HG03439 (cell line): ENCODE data around the gene TSPAN9.
"Not testable (repeated sequence)": the region's sequence is repeated elsewhere in the genome, so short reads cannot be mapped to it uniquely, and the experiment has no call there.

Source experiments
- ATAC-seq: cut with Tn5 transposase; IDR thresholded peaks from one replicate; pipeline ENCODE4 v1.9.1; 2021; ENCODE audit warnings: mild to moderate bottlenecking, moderate library complexity; ENCODE audit not compliant: unreplicated experiment

TSPAN9 gene

DNA sequence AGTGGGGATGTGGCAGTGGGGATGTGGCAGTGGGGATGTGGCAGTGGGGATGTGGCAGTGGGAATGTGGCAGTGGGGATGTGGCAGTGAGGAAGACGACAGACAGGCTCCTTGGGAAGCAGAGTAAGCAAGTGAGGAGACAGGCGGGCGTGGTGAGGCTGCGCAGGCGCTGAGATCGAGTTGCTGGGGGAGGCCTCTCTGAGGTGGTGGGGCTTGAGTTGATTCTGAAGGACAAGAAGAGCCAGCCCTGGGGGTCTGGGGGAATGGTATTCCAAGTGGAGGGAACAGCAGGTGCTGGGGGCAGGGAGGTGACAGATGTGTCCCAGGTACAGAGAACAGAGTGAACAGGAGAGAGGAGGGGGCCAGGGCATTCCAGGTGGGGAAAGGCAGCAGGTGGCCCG lies 33.8 kb upstream of the TSPAN9 start:
- ATAC-seq, result no peak

DNA sequence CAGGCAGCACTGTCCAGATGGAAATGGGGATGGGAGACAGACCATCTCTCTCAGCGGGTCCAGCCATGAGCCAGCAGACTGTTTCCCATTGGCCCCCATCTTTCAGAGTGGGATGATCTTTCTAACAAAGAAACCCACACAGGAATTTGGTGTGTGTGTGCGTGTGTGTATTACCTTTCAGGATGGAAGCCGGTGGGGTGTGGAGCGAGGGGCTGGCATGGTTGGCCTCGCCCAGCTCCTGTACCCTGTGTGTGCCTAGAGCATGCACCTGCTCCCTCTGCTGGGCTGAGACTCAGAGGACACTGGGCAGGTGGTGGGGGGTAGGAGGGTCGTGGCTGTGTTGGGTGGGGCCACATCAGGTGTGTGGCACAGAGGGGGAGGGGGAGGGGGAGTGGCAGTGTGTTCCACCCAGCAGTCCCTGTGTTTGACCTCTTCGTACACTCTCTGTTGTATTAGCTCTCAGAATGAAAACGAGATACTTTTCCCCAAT lies 33.0 kb upstream of the TSPAN9 start:
- ATAC-seq, result no peak

DNA sequence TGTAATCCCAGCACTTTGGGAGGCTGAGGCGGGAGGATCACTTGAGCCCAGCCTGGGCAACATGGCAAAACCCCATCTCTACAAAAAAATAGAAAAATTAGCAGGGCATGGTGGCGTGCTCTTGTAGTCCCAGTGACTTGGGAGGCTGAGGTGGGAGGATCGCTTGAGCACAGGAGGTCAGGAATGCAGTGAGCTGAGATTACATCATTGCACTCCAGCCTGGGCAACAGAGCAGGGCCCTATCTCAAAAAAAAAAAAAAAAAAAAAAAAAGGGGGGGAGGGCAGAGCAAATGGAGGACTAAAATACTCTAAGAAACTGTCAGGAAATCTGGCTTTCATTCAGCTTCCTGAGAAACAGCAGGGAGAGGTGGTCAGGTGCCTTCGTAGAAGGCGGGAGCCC lies 31.7 kb upstream of the TSPAN9 start:
- ATAC-seq, result no peak

DNA sequence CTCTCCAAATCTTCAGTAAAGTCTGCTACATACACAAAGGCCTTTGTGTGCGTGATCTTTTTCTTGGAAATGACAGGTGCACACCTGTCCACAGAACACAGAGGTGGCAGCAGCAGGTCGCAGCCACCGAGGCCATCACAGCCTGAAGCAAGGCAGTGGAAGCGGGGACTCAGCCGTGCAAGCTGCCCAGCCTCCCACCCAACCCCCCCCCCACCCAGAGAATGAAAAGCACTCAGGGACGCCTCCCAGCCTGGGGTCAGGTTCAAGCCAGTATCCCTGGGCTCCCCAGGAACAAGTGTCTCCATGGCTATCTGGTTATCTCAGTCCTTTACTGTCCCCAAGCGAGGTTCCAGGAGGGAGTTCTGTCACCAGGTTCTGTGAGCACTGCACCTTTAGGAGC lies 31.2 kb upstream of the TSPAN9 start:
- ATAC-seq, result no peak

DNA sequence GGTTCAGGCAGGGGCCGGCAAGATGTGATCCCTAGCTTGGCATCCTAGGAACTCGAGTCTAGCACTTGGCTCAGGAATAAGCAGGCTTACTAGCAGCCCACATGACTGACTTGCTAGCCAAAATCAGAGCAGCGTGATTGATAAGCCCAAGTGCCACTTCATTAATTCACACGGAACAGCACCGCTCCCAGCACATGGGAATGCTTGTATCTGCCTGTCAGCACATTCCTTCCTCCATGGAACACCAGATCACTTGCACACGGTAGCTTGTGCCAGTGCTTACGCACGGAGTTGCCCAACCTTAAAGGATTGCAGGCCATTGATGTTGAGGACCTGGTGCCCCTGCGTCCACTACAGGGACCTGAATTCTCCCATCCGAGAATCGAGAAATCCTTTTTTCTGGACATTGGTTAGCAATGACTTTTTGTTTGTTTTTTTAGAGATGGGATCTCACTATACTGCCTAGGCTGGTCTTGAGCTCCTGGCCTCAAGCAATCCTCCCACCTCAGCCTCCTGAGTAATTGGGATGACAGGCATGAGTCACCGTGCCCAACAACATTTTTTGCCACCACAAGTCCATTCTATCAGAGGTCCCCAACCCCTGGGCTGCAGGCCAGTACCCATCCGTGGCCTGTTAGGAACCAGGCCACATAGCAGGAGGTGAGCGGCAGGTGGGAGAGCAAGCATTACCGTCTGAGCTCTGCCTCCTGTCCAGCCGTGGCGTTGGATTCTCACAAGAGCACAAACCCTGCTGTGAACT lies 30.6 kb upstream of the TSPAN9 start:
- ATAC-seq, result no peak

DNA sequence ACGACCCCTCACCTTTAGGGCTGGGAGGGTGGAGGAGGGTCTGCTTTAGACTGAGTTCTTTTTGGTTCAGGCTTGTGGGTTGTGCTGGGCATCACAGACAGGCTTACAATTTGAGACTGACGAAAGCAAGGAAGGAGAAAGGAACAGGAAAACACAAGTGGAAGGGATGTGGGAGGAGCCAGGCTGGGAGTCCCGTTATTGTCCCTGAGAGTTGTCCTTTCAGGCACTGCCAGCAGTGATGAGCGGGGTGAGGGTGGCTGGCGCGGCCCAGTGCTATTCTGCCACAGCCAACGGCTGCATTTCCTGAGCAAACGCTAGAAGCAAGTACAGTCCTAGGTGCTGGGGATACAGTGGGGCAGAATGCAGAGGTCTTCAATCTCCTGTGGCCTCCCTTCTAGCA lies 29.2 kb upstream of the TSPAN9 start:
- no peak for ATAC-seq

DNA sequence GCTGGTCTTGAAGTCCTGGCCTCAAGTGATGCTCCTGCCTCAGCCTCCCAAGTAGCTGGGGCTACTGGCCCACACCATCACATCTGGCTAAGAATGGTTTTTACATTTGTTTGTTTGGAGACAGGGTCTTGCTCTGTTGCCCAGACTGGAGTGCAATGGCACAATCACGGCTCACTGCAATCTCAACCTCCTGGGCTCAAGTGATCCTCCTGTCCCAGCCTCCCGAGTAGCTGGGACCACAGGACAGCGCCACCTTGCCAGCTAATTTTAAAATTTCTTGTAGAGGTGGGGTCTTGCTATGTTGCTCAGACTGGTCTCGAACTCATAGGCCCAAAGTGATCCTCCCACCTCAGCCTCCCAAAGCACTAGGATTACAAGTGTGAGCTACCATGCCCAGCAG lies 28.6 kb upstream of the TSPAN9 start:
- no peak for ATAC-seq

DNA sequence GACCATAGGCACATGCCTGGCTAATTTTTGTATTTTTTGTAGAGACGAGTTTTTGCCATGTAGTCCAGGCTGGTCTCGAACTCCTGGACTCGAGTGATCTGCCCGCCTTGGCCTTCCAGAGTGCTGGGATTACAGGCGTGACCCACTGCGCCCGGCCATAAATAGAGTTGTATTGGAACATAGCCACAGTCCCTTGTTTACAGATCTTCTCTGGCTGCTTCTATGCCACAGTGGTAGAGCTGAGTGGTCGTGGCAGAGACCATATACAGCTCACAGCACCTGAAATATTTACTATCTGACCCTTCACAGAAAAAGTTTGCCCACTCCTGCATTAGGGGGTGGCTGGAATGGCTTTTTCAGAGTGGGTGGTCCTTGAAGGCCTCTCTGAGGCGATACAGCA lies 28.0 kb upstream of the TSPAN9 start:
- no peak for ATAC-seq

DNA sequence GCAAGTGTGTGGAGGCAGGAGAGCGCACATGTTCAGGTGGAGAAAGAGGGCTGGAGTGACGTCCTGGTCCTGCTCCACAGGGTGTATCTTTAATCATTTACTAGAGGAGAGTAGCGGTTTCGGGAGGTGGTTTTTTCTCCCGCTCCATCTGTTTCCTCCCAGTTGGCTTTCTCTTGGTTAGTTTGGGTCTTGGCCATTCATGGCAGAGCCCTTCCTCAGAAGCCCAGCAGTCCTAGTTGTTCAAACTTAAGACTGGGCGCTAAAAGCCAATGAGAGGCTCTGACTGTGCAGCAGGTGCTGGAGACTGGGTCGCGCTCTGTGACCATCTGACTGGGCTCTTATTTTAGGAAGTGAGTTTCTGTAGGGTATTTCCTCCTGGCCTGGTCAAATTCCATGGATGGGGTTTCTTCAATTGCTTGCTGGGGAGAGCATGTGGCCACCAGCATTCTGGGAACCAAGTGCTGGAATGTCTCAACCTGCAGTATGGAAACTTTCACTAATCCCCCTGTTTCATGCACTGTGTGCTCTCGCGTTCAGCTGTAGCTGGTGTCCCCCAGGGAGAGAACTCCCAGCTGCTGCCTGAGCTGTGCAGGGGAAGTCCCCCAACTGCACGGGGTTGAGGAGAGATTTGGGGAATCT lies 27.4 kb upstream of the TSPAN9 start:
- no peak for ATAC-seq

DNA sequence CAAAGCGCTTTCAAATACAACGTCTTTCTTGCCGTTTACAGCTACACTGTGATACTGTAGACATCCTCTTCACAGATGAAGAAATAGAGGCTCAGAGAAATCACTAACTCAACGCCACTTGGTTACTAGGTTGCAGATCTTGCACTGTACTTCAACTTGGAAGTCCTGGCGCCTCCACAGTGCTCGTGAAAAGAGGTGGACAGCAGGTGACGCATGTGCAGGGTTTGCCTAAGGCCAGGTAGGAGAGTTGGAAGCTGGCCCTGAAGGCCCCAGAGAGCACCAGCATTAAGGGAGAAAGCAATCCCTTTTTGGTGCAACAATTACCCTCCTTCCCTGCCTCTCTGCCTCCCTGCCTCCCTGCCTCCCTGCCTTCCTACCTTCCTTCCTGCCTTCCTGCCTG lies 22.8 kb upstream of the TSPAN9 start:
- ATAC-seq, result no peak

DNA sequence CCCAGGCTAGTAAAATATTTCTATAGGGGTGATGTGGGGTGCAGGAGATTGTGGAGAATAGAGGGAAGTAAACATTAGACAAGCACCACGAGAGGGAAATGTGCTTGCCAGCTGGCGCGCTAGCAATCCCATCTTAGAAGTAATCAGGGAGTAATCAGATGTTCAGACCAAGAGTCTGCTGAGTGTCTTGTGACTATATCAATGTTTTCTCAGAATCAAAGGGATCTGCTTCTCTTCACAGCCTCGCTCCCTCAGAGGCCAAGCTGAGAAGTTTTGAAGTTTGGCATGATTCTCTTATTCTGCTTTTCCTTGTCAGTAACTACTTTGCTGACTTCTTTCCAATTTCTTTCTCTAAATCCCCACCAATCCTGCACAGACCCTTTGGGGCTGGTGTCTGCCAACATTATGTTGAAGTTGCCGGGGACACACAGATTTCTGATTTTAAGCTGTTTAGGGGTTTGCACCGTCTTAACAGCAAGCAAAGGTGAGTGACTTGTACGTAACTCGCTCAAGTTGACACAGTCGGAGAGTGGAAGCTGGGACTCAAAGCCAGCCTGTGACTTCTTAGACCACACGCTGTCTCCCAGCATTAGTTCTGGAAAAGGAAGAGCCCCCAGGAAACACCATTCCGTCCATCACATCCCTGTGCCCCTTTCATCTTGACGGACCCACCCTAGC lies 22.0 kb upstream of the TSPAN9 start:
- ATAC-seq, result no peak

DNA sequence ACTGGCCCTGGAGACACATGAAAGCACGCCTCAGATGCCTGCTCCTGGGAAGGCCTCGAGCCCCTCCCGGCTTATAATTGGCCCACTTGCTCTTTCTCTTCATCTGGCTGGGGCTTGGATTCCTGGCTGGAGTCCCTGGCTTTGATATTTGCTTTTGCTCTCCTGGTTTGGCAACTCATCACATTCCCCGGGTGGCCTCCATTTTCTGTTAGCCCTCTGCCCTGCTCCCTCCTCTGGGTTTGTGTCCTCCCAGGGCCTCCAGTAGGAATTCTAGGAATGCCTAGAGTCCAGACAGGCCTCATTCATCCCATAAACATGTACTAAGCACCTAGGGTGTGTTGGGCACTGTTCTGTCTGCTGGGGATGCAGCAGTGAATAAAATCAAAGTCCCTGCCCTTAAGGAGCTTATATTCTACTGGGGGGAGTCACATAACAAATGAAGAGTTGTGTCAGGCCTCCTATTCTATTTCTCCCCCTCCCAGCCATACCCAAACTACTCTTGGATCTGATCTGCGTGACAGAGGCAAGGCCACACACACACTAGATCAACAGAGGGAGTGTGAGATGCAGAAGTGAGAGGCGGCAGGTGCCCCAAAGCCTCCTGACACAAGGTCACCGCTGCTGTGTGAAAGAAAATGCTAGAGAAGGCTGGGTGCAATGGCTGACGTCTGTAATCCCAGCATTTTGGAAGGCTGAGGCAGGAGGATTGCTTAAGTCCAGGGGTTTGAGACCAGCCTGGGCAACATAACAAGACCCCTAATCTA lies 21.3 kb upstream of the TSPAN9 start:
- no peak for ATAC-seq

DNA sequence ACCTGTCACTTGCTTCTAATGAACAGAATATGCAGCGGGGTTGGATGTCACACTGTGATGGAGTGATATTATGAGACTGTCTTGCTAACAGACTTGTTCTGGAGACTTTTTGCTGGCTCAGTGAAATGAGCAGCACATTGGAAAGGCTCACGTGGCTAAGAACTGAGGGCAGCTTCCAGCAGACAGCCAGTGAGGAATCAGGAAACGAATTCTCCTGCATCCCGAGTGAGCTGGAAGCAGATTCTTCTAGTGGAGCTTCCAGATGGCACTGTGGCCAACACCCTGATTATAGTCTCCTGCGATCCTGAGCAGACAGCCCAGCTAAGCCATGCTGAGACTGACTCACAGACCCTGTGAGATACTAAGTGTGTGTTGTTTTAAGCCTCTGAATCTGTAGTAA lies 16.1 kb upstream of the TSPAN9 start:
- no peak for ATAC-seq

DNA sequence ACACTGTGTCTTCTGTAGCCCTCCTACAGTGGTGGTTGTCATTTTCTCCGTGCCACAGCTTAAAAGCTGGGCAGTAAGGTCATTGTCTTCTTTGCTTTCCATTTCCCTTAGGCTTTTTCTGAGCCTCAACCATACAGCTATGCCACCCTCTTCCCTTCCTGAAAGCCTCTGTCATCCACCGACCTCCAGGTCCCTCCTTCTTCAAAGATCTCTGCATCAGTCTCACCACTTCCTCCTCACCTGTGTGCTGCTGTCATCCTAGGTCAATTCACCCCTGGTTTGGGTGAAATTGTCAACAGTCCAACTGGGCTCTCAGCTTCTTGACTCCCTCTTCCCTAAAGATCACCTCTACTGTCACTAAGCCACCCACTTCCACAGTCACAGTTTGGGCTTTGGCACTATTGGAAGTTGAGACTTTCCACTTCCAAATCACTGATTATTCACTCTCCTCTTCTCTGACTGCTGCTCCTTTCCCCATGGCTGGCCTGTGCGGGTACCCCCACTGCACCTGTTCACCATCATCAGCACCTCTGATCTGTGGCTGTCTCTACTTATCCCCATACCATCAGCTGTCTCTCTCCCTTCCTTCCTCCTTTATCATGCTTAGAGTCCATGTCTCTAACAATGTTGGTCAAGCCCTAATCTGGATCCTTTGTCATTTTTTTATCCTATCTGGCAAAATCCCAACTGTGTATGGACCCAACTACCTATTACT lies 15.5 kb upstream of the TSPAN9 start:
- ATAC-seq, result no peak

DNA sequence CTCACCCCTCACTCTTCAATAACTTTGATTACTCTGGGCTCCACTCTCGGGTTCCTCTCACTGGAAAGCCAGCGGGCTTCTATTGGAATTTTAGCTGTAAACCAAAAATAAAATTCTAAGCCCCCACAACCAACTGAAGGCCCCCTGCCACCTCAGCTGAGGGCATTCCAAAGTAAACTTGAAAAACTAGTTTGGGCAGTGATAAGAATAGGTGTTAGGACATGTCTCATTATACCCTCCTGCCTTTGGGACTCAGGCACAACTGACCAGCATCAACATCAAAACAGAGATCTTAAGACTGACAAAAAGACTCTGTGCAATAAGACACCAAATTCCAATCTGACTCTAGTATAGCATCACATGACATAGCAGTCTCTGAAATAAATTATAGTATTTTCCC lies 11.9 kb upstream of the TSPAN9 start:
- ATAC-seq, result no peak

DNA sequence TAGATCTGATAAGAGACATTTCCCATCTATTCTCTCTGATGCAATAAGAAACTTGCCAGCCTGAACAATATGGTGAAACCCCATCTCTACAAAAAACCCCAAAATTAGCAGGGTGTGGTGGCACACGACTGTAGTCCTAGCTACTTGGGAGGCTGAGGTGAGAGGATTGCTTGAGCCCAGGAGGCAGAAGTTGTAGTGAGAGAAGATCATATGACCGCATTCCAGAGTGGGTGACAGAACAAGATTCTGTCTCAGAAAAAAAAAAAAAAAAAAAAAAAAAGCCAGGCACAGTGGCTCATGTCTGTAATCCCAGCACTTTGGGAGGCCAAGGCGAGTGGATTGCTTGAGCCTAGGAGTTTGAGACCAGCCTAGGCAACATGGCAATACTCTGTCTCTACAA lies 11.3 kb upstream of the TSPAN9 start:
- ATAC-seq, result not testable (repeated sequence)

DNA sequence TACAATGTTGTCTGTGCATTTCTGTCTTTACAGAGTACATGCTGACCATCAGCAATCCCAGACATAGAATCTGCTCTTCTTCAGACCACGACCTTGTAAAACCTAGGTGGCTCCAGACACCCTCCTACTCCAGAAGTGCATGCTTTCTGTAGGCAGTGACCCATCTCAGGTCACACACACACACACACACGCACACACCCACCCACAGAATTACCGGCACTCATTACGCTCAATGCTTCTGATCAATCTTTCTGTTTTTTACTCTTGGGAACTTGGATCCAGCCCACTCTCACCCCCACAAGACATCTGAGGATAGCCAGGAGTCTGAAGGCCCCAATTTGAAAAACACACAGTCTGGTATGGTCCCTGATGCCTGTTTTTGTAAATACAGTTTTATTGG lies 7.5 kb upstream of the TSPAN9 start:
- no peak for ATAC-seq

DNA sequence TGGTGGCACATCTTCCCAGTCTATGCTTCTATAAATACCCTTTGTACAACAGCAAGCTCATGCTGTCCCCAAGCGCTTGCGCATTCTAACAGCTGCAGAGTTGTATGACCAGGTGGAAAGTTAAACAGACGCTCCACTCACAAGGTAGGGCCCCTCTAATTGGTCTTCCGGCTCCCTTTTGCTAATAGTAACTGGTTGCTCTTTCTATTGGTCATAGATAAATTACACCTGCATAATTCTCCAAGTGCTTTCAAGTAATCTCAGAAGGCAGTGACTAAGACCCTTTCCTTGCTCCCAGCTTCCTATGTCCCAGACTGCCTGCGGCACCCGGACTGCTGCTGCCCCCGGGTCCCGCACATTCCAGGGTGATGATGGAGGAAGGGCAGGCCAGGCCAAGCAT lies 6.1 kb upstream of the TSPAN9 start:
- no peak for ATAC-seq

DNA sequence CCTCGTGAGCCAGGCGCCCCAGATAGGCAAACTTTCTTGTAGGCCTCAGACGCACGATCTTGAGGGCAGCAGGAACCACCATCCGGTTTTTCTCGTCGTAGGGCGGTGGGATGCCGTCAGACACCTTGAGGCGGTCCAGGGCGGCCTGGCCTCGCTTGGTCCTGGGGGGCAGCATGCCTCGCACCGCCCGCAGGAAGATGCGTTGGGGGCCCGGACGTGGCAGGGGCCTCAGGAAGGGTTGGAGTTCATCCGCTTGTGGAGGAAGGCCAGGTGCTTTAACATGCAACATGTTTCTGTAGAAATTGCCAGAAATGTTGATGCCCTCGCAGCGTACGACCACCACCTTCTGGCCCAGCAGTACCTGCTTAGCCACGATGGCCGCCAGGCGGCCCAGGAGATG lies 5.5 kb upstream of the TSPAN9 start:
- ATAC-seq, result no peak

DNA sequence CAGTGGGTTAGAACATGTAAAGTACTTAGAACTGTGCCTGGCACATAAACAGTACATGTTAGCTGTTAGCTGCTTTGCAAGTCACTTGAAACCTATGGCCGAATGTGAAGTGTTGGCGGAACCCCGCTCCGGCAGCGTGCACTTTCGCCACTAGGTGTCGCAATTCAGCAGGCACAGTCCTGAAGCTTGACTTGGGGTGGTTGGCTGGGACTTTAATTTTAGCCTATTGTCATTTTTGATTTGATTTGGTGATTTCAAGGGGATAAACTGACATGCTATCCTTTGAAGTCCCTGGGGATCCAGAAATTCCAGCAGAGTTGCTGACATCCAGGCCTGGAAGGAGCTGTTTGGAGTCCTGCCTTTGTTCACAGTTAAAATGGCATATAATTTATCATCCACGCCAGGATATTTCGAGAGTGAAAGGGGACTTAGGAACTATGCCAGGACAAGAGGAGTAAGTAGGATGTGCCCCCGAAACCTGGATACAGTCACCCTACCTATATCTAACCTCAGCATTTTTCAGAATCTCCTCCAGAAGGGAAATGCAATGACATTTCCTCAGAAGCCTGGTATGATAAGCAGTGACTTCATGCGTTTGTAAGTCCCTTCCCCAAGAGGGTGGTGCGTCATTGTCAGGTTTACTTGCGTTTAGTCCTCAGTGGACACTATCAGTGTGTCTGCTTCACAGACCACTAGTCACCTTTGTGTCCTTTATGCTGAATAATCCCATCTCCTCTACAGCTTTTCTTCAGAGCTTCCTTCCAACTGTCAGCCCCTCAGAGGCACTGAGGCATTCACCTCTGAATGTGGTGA lies 3.5 kb upstream of the TSPAN9 start:
- ATAC-seq, result no peak
